VCaP (cell line): ENCODE data around the gene DYNC2H1.

Experiments used
- H3K27ac ChIP-seq: fragments of 450-650 bp; 2 replicates; pipeline ENCODE4 v1.5.1; 2017
- TF ChIP-seq, protein P1 (sequence below): fragments of 450-650 bp; conservative IDR thresholded peaks from 2 replicates; pipeline ENCODE4 v1.5.1; 2017; ENCODE audit warnings: mild to moderate bottlenecking, moderate library complexity

The DYNC2H1 gene

DNA sequence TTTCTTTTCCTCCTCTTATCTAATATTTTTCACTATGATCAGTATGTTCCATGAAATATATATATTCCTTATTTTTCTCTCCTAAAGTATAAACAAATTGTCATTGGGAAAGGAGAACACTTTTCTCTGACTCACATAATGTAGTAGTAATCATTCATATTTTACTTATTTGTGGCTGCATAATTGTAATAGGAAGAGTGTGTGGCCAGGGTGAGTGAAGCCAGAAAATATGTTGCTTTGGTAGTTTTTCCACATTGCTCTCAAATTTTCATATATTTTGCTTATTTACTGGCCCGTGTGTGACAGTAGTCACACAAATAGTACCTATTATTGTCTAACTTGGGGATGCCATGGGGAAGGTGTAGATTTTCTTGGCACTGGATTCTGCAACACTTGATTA is 172.1 kb downstream of the DYNC2H1 start:
- H3K27ac ChIP-seq, result no peak overlapping the region
- TF ChIP-seq, protein P1, sequence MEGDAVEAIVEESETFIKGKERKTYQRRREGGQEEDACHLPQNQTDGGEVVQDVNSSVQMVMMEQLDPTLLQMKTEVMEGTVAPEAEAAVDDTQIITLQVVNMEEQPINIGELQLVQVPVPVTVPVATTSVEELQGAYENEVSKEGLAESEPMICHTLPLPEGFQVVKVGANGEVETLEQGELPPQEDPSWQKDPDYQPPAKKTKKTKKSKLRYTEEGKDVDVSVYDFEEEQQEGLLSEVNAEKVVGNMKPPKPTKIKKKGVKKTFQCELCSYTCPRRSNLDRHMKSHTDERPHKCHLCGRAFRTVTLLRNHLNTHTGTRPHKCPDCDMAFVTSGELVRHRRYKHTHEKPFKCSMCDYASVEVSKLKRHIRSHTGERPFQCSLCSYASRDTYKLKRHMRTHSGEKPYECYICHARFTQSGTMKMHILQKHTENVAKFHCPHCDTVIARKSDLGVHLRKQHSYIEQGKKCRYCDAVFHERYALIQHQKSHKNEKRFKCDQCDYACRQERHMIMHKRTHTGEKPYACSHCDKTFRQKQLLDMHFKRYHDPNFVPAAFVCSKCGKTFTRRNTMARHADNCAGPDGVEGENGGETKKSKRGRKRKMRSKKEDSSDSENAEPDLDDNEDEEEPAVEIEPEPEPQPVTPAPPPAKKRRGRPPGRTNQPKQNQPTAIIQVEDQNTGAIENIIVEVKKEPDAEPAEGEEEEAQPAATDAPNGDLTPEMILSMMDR, result no peak

DNA sequence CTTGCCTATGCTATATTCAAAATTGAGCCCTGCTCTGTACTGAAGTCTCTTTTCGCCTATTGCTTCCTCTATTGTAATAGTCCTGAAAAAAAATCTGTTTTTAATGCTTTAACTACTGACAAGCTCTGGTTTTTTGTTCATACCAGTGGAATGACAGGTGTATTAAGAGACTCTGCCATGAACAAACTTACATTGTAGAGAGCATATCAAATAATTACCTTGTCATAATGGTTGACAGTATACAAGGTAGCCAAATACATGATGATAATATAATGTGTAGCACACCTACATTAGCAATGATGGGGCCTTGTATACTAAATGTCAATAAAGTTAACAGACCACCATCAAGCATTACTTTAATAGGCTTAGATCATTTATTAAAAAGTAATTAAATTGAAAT is 175.0 kb downstream of the DYNC2H1 start:
- H3K27ac ChIP-seq, result no peak overlapping the region
- TF ChIP-seq, protein P1, result no peak

DNA sequence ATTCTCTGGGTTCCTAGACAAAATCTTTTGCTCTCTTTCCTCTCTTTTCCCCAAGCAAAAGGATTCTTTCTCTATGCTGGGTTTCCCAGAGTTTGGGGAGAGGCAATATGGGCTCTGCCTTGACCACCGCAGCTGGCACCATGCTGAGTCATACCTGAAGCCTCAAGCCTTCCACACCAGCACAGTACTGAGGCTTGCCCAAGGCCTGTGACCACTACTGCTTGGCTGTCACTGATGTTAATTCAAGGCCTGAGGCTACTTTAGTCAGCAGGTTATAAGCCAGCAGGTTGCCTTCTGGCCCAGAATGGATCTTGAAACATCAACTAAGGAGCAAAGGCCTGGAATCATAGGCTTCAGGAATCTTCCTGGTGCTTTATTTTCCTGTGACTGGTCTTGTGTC is 185.3 kb downstream of the DYNC2H1 start:
- no peak overlapping the region for H3K27ac ChIP-seq
- TF ChIP-seq, protein P1, result no peak

DNA sequence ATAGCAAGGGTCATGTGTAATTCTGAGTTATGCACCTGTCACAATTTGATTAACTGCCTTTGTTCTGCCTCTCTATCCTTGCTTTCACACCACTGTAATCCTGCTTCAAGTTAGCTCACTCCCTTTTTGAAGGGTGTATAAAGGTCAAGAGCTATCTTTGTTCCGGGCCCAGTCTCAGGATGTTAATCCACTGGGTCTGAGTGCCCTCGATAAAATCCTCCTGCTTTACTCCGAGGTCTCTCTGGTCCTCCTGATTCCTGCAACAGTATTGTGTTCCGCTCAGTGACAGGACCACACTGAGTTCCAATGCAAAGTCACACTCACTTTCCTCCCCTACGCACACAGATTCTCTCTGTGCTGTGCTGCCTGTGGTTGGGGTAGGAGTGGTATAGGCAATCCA is 186.5 kb downstream of the DYNC2H1 start:
- TF ChIP-seq, protein P1, result no peak

DNA sequence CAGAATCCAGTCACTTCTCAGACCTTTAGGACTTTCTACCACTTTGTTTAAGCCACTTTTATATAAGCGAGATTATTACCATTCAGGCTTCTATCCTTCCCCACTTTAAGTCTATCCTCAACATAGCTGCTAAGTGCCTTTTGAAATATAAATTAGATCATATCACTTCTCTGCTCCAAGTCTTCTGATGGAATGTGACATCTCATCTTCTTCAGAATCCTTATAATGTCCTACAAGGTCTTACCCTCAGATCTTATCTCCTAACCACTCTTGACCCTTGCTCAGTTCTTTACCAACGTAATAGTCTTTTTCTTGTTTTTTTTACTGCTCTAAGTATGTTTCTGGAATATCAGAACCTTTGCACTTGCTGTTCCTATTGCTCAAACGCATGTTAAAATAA is 188.7 kb downstream of the DYNC2H1 start:
- no peak overlapping the region for H3K27ac ChIP-seq
- TF ChIP-seq, protein P1, result no peak

More for the DNA sequence above, 186.5 kb downstream of the DYNC2H1 start:
- H3K27ac ChIP-seq, result no peak overlapping the region

DNA sequence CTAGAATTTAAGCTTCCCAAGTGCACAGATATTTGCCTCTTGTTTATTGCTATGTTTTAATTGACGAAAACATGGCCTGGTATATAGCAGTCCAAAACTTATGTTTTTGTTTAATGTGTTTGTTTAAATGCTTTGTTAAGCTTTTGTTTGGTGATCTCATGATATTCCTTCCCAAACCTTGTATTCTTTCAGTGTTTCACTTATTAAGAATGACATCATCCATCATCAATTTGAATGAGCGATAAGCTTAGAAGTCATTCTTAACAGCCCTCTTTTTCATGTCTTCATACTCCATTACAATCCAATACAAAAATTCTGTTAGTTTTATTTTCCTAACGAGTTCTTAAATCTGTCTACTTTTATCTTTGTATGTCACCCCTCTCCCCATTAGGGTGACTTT is 206.0 kb downstream of the DYNC2H1 start:
- TF ChIP-seq, protein P1, result no peak
- H3K27ac ChIP-seq, result no peak overlapping the region

DNA sequence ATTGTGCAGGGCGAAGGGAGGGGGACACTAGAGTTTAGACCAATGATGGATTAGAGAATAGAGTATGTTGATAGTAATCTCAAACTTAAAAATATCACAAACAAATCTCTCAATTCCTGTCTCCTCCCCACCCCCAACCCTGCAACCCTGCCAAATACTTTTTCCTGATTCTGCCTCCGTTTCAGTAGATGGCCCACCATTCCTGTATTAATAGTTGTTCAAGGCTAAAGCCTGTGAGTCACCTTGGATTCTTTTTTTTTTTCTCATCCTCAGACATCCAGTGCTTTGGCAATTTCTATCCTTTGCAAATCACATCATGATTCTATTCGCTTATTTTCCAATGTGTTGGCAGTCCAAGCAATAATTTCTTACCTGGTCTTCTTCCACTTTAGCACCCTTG is 207.9 kb downstream of the DYNC2H1 start:
- TF ChIP-seq, protein P1, result no peak
- H3K27ac ChIP-seq, result no peak overlapping the region

DNA sequence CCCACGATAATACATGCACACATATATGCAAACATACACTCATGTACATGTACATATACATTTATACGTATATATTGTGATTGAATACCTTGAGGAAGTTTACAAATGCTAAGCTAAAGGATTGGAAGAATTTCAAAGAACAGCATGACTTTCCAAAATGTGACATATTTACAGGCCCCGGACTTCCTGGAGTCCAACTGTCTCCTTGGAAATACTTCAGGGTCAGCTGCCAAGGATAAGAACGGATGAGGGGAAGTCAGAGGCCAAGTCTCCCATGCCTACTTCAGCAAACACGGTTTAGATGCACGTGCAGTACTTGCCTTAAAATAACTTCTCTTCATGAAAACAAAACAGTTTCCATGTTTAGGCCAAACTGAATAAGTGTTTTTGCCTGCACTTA is 213.6 kb downstream of the DYNC2H1 start:
- TF ChIP-seq, protein P1, result no peak
- no peak overlapping the region for H3K27ac ChIP-seq
